ENCODE results near the gene NTNG1.

DNA sequence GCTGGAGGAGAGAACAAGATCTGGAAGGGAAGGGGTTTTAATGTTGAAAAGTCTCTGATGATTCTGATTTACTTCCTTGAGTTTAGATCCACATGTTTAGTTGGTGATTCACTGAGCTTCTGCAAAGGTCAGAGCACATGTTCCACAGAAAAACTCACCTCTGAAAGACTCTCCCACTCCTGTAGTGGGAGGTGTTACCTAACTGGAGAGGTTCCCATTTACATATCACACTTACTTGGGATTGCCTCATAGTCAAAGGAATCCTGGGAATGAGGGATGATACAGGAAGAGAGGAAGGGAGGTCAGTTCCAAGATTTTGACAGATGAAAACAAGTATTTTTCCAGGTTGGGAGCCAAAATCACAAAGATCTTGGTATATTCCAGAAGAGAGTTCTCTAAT lies 2.7 kb upstream of the NTNG1 start:
- no peak for TF ChIP-seq EZH2 (IDR thresholded peaks at IDR 0.05; ENCODE audit: insufficient read depth, low read length)
- TF ChIP-seq, protein P1, sequence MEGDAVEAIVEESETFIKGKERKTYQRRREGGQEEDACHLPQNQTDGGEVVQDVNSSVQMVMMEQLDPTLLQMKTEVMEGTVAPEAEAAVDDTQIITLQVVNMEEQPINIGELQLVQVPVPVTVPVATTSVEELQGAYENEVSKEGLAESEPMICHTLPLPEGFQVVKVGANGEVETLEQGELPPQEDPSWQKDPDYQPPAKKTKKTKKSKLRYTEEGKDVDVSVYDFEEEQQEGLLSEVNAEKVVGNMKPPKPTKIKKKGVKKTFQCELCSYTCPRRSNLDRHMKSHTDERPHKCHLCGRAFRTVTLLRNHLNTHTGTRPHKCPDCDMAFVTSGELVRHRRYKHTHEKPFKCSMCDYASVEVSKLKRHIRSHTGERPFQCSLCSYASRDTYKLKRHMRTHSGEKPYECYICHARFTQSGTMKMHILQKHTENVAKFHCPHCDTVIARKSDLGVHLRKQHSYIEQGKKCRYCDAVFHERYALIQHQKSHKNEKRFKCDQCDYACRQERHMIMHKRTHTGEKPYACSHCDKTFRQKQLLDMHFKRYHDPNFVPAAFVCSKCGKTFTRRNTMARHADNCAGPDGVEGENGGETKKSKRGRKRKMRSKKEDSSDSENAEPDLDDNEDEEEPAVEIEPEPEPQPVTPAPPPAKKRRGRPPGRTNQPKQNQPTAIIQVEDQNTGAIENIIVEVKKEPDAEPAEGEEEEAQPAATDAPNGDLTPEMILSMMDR (IDR thresholded peaks at IDR 0.05; ENCODE audit: insufficient read depth, low read depth, low read length), result no peak
